ENCODE data around the gene KREMEN2.

KREMEN2 gene

DNA sequence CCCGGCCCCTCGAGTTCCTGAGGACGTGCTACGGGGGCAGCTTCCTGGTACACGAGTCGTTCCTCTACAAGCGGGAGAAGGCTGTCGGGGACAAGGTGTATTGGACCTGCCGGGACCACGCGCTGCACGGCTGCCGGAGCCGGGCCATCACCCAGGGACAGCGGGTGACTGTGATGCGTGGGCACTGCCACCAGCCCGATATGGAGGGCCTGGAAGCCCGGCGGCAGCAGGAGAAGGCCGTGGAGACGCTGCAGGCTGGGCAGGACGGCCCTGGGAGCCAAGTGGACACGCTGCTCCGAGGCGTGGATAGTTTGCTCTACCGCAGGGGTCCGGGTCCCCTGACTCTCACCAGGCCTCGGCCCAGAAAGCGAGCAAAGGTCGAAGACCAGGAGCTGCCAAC, 30.9 kb upstream of the KREMEN2 start:
- no peak for DNase-seq (ENCODE audit: low read depth)
- H3K4me3 ChIP-seq (ENCODE audit: low read length): no peak overlapping the region
- TF ChIP-seq CTCF (conservative IDR thresholded peaks at IDR 0.05; ENCODE audit: low read length): no peak

GRCh38 chr16:2933701-2934100, 30.4 kb upstream of the KREMEN2 start:
- no peak for DNase-seq (ENCODE audit: low read depth)
- TF ChIP-seq CTCF (conservative IDR thresholded peaks at IDR 0.05; ENCODE audit: low read length): no peak
- no peak overlapping the region for H3K4me3 ChIP-seq (ENCODE audit: low read length)

DNA sequence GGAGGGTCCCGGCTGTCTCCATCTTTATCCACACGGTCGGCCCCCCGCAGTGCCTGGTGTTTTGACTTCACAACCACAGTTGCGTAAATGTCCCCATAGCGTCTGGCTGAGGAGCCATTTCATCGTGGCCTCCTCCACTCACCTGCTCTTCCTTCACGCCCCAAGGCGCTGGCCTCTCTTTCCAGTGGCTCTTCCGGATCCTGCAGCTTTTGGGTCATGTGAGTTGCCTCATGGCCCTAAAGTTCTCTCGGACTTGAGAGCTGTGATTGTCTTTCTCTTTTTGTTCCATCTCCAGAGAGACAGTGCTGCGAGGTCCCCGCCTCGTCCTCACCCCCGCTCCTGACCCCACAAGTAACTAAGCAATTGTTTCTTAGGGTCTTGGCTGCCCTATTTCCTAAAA, 29.6 kb upstream of the KREMEN2 start:
- DNase-seq (ENCODE audit: low read depth): no peak
- no peak for TF ChIP-seq CTCF (conservative IDR thresholded peaks at IDR 0.05; ENCODE audit: low read length)
- H3K4me3 ChIP-seq (ENCODE audit: low read length): no peak overlapping the region

- TF ChIP-seq CTCF (conservative IDR thresholded peaks at IDR 0.05; ENCODE audit: low read length): no peak
- DNase-seq (ENCODE audit: low read depth): no peak
- H3K4me3 ChIP-seq (ENCODE audit: low read length): no peak overlapping the region
These were observed 27.6 kb upstream of the KREMEN2 start for GRCh38 chr16:2936436-2937011.

DNA sequence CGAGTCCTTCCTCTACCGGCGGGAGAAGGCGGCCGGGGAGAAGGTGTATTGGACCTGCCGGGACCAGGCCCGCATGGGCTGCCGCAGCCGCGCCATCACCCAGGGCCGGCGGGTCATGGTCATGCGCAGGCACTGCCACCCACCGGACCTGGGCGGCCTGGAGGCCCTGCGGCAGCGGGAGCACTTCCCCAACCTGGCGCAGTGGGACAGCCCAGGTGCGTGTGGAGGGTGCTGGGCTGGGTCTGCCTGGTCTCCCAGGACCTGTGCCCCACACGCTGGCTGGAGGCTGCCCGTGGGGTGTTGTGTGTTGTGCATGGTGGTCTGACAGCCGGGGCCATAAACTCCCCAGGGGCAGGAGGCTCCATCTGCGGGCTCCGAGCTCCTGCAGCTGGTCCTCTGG, 26.9 kb upstream of the KREMEN2 start:
- no peak overlapping the region for H3K4me3 ChIP-seq (ENCODE audit: low read length)
- no peak for DNase-seq (ENCODE audit: low read depth)
- no peak for TF ChIP-seq CTCF (conservative IDR thresholded peaks at IDR 0.05; ENCODE audit: low read length)

GRCh38 chr16:2938206-2938605, 25.9 kb upstream of the KREMEN2 start:
- TF ChIP-seq CTCF (conservative IDR thresholded peaks at IDR 0.05; ENCODE audit: low read length): no peak
- no peak overlapping the region for H3K4me3 ChIP-seq (ENCODE audit: low read length)
- no peak for DNase-seq (ENCODE audit: low read depth)

- TF ChIP-seq CTCF (conservative IDR thresholded peaks at IDR 0.05; ENCODE audit: low read length): no peak
These were observed 24.1 kb upstream of the KREMEN2 start for GRCh38 chr16:2939968-2940367.

More at GRCh38 chr16:2939968-2940367, 24.1 kb upstream of the KREMEN2 start:
- DNase-seq (ENCODE audit: low read depth): no peak
- H3K4me3 ChIP-seq (ENCODE audit: low read length): no peak overlapping the region

Measured in AG10803 (cell line).